Measurements from ENCODE around the gene CDK13. TPM values are rescaled to one million over a fixed set of nuclear protein-coding genes. Genes with fewer than 3 reads are reported as not detected.

CDK13 gene
- total RNA-seq, 3 donors from 2014 or later = 48.1 to 59.5 (median 57.5) TPM

DNA sequence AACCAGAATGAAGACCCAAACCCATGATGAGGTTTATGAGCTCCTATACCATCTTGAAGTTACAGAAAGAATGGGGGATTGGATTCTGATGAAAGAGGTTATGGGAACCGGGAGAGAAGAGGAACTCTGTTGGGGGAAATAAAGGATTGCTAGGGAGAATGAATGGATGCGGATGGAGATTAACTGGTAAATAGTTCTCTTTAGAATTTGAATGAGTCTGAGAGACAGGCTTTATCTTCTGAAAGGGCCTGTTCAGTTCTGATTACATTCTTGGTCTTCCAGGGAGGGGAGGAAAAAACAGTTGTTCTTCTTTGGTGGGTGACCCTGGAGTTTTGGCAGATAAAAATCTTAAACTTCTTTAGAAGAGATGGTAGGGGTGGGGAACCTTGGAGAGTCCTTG, 198.6 kb downstream of the CDK13 start:
- intact Hi-C loops (cut with DNase I, micrococcal nuclease) = no loop called here
- Histone ChIP-seq H3K9me3 (no peaks in the 10 kb centered on the region), H3K4me3 (no peak overlapping the region), H3K36me3 (ENCODE audit: low read depth) (no peaks in the 10 kb centered on the region), H3K4me1 (ENCODE audit: low read depth) (peaks cover 6% of the 10 kb centered on the region)
- DNase-seq (no peak), ATAC-seq (no peak)
- TF ChIP-seq, protein P1, sequence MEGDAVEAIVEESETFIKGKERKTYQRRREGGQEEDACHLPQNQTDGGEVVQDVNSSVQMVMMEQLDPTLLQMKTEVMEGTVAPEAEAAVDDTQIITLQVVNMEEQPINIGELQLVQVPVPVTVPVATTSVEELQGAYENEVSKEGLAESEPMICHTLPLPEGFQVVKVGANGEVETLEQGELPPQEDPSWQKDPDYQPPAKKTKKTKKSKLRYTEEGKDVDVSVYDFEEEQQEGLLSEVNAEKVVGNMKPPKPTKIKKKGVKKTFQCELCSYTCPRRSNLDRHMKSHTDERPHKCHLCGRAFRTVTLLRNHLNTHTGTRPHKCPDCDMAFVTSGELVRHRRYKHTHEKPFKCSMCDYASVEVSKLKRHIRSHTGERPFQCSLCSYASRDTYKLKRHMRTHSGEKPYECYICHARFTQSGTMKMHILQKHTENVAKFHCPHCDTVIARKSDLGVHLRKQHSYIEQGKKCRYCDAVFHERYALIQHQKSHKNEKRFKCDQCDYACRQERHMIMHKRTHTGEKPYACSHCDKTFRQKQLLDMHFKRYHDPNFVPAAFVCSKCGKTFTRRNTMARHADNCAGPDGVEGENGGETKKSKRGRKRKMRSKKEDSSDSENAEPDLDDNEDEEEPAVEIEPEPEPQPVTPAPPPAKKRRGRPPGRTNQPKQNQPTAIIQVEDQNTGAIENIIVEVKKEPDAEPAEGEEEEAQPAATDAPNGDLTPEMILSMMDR (IDR thresholded peaks at IDR 0.05) = no peak

Other genes with a start within 250 kb of the CDK13 start
- 10 to 100 TPM; 29.2 to 35.0 (median 34.7) TPM for gene MPLKIP, start 184.4 kb downstream of the CDK13 start, total RNA-seq
- gene SUGCT, start 184.7 kb downstream of the CDK13 start, total RNA-seq = 10 to 100 TPM in 2 of 3 donors, 1 to 10 TPM in 1; 7.6 to 19.1 (median 10.1) TPM

Measured in mucosa of descending colon (tissue), 3 donors.